Activated naive CD4-positive, alpha-beta T cell treated with anti-CD3 and anti-CD28 coated beads, Interleukin-2, amount 10 ng/mL, durations not matched to agents 5 hours and 36 hours (primary cell): ENCODE data around the gene GAGE12F. TPM values are rescaled to one million over a fixed set of nuclear protein-coding genes. Genes with fewer than 3 reads are reported as not detected.

Source experiments
- total RNA-seq, 2 experiments: library from RNA; stranded (reverse); gene quantifications; one replicate each; pipeline ENCODE4 v1.2.3, GENCODE V29; 2021

Gene GAGE12F, protein sequence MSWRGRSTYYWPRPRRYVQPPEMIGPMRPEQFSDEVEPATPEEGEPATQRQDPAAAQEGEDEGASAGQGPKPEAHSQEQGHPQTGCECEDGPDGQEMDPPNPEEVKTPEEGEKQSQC
- total RNA-seq = not detected

DNA sequence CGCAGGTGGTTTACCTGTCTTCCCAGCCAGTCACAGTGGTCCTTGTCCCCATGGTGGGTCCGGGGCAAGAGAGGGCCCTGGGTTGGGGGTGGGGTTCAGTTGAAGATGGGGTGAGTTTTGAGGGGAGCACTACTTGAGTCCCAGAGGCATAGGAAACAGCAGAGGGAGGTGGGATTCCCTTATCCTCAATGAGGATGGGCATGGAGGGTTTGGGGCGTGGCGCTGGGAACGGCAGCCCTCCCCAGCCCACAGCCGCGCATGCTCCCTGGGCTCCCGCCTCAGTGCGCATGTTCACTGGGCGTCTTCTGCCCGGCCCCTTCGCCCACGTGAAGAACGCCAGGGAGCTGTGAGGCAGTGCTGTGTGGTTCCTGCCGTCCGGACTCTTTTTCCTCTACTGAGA is at the start of gene GAGE12F:
TSS of gene GAGE12F (plus strand) at position 301 of the 400 bp plus-strand sequence. CDS start 1,155 bp downstream, outside the sequence.

DNA sequence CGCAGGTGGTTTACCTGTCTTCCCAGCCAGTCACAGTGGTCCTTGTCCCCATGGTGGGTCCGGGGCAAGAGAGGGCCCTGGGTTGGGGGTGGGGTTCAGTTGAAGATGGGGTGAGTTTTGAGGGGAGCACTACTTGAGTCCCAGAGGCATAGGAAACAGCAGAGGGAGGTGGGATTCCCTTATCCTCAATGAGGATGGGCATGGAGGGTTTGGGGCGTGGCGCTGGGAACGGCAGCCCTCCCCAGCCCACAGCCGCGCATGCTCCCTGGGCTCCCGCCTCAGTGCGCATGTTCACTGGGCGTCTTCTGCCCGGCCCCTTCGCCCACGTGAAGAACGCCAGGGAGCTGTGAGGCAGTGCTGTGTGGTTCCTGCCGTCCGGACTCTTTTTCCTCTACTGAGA is 28.8 kb upstream of the GAGE12F start, which contains the start of gene GAGE12C:
TSS of gene GAGE12C (plus strand) at position 301 of the 400 bp plus-strand sequence. CDS start 1,155 bp downstream, outside the sequence.

DNA sequence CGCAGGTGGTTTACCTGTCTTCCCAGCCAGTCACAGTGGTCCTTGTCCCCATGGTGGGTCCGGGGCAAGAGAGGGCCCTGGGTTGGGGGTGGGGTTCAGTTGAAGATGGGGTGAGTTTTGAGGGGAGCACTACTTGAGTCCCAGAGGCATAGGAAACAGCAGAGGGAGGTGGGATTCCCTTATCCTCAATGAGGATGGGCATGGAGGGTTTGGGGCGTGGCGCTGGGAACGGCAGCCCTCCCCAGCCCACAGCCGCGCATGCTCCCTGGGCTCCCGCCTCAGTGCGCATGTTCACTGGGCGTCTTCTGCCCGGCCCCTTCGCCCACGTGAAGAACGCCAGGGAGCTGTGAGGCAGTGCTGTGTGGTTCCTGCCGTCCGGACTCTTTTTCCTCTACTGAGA is 19.2 kb upstream of the GAGE12F start, which contains the start of gene GAGE12D:
TSS of gene GAGE12D (plus strand) at position 301 of the 400 bp plus-strand sequence. CDS start 1,155 bp downstream, outside the sequence.

DNA sequence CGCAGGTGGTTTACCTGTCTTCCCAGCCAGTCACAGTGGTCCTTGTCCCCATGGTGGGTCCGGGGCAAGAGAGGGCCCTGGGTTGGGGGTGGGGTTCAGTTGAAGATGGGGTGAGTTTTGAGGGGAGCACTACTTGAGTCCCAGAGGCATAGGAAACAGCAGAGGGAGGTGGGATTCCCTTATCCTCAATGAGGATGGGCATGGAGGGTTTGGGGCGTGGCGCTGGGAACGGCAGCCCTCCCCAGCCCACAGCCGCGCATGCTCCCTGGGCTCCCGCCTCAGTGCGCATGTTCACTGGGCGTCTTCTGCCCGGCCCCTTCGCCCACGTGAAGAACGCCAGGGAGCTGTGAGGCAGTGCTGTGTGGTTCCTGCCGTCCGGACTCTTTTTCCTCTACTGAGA is 9.7 kb upstream of the GAGE12F start, which contains the start of gene GAGE12E:
TSS of gene GAGE12E (plus strand) at position 301 of the 400 bp plus-strand sequence. CDS start 1,155 bp downstream, outside the sequence.

DNA sequence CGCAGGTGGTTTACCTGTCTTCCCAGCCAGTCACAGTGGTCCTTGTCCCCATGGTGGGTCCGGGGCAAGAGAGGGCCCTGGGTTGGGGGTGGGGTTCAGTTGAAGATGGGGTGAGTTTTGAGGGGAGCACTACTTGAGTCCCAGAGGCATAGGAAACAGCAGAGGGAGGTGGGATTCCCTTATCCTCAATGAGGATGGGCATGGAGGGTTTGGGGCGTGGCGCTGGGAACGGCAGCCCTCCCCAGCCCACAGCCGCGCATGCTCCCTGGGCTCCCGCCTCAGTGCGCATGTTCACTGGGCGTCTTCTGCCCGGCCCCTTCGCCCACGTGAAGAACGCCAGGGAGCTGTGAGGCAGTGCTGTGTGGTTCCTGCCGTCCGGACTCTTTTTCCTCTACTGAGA is 9.5 kb downstream of the GAGE12F start, which contains the start of gene GAGE12G:
TSS of gene GAGE12G (plus strand) at position 301 of the 400 bp plus-strand sequence. CDS start 1,155 bp downstream, outside the sequence.

DNA sequence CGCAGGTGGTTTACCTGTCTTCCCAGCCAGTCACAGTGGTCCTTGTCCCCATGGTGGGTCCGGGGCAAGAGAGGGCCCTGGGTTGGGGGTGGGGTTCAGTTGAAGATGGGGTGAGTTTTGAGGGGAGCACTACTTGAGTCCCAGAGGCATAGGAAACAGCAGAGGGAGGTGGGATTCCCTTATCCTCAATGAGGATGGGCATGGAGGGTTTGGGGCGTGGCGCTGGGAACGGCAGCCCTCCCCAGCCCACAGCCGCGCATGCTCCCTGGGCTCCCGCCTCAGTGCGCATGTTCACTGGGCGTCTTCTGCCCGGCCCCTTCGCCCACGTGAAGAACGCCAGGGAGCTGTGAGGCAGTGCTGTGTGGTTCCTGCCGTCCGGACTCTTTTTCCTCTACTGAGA is 19.0 kb downstream of the GAGE12F start, which contains the start of gene GAGE12H:
TSS of gene GAGE12H (plus strand) at position 301 of the 400 bp plus-strand sequence. CDS start 1,155 bp downstream, outside the sequence.

DNA sequence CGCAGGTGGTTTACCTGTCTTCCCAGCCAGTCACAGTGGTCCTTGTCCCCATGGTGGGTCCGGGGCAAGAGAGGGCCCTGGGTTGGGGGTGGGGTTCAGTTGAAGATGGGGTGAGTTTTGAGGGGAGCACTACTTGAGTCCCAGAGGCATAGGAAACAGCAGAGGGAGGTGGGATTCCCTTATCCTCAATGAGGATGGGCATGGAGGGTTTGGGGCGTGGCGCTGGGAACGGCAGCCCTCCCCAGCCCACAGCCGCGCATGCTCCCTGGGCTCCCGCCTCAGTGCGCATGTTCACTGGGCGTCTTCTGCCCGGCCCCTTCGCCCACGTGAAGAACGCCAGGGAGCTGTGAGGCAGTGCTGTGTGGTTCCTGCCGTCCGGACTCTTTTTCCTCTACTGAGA is 28.6 kb downstream of the GAGE12F start, which contains the start of gene GAGE2A:
TSS of gene GAGE2A (plus strand) at position 301 of the 400 bp plus-strand sequence. CDS start 1,155 bp downstream, outside the sequence.

DNA sequence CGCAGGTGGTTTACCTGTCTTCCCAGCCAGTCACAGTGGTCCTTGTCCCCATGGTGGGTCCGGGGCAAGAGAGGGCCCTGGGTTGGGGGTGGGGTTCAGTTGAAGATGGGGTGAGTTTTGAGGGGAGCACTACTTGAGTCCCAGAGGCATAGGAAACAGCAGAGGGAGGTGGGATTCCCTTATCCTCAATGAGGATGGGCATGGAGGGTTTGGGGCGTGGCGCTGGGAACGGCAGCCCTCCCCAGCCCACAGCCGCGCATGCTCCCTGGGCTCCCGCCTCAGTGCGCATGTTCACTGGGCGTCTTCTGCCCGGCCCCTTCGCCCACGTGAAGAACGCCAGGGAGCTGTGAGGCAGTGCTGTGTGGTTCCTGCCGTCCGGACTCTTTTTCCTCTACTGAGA is 38.1 kb downstream of the GAGE12F start, which contains the start of gene GAGE1:
TSS of gene GAGE1 (plus strand) at position 301 of the 400 bp plus-strand sequence. CDS start 1,155 bp downstream, outside the sequence.

Other genes starting within 250 kb of the GAGE12F start
- gene GAGE12J, start 238.8 kb upstream of the GAGE12F start, total RNA-seq = not detected
- not detected for gene GAGE13, start 229.3 kb upstream of the GAGE12F start, total RNA-seq
- not detected for gene GAGE12C, start 28.7 kb upstream of the GAGE12F start, total RNA-seq
- gene GAGE12D, start 19.1 kb upstream of the GAGE12F start, total RNA-seq = not detected
- gene GAGE12E, start 9.6 kb upstream of the GAGE12F start, total RNA-seq = not detected
- gene GAGE12G, start 9.6 kb downstream of the GAGE12F start, total RNA-seq = not detected
- not detected for gene GAGE12H, start 19.1 kb downstream of the GAGE12F start, total RNA-seq
- gene GAGE2A, start 28.7 kb downstream of the GAGE12F start, total RNA-seq = not detected
- gene GAGE1, start 38.2 kb downstream of the GAGE12F start, total RNA-seq = not detected
- not detected for gene PAGE1, start 135.1 kb downstream of the GAGE12F start, total RNA-seq